GM19467 (cell line): ENCODE results near the gene ROCK2.
"Not testable (repeated sequence)": the region's sequence is repeated elsewhere in the genome, so short reads cannot be mapped to it uniquely, and the experiment has no call there.

Source experiments
- ATAC-seq: cut with Tn5 transposase; IDR thresholded peaks from one replicate; pipeline ENCODE4 v1.9.1; 2021; ENCODE audit warnings: mild to moderate bottlenecking, moderate library complexity; ENCODE audit not compliant: unreplicated experiment

Gene ROCK2

GRCh38 chr2:11279398-11279797 lies 65.0 kb downstream of the ROCK2 start:
- no peak for ATAC-seq

- no peak for ATAC-seq
Measured at GRCh38 chr2:11278219-11278618, 66.2 kb downstream of the ROCK2 start.

GRCh38 chr2:11275910-11276309 lies 68.5 kb downstream of the ROCK2 start:
- ATAC-seq: no peak

DNA sequence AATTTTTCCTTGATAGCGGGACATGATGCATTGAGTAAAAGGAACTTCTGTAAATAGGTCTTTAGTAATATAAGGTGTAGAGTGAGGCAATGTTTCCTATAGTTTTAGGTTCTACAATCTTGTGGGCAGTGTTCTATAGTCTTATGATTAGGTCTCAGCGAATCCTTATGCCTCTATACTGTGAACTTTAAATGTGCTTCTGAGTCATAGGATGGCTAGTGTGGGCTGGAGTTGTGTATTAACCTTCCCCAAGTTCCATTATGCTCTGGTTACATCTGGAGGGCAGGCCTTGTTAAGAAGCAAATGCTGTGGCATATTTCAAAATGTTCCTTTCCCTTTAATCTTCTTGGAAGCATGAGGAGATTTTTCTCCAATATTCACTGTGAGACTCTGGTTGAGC lies 73.5 kb downstream of the ROCK2 start:
- ATAC-seq: no peak

- ATAC-seq: no peak
Measured at GRCh38 chr2:11267931-11268330, 76.5 kb downstream of the ROCK2 start.

DNA sequence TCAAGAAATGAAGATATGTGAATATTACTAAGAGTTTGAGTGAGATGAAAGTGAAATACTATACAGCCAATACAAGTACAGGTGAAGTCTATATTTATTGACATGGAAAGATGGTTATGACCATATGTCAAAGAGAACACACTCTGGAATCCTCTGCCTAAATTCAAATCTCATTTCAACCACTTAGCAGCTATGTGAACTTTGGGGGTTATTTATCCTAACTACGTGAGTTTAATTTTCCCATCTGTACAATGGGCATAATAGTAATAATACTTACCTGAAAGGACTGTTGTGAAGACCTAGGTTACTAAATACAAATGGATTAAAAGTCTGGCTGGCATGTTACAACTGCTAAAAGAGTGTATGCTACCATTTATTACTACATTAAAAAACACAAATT lies 79.6 kb downstream of the ROCK2 start:
- no peak for ATAC-seq

DNA sequence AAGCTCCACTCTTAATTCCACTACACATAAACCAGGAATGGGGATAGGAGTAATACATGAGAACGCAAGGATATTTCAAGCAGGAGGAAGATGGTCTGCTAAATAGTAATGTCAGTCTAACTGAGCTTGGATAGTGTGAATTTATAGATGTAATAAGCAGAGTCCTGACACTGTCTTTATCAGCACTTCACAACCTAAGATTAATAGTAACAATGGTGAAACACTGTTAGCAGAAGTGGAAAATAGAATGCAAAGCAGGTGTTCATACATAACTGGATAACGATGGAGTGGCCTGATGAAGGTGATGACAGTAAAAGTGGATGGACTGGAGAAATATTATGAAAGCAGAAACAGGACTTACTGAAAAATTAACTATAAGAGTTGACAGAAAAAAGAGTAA lies 80.4 kb downstream of the ROCK2 start:
- no peak for ATAC-seq

DNA sequence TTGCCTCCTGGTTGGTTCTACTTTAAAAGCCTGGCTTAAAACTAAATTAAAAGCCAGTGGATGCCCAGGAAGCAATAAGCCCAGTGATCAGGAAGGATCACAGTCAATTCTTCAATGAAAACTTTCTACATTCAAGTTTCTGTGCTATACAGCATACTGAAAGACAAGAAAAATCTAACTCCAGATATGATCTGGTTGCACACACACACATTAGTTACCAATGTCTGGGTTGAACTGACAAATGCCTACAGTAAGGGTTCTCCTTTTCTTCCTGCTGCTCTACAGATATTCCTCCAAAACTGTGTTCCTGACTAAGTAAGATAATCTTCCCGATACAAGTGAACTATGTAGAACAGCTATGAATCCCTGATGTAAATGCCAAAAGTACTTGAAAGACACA lies 81.3 kb downstream of the ROCK2 start:
- no peak for ATAC-seq

DNA sequence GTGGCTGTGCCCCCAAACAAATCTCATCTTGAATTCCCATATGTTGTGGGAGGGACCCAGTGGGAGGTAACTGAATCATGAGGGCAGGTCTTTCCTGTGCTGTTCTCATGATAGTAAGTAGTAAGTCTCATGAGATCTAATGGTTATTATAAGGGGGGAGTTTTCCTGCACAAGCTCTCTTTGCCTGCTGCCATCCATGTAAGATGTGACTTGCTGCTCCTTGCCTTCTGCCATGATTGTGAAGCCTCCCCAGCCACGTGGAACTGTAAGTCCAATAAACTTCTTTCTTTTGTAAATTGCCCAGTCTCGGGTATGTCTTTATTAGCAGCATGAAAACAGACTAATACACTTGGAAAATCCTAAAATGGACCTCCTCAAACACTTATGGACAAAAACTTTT lies 82.0 kb downstream of the ROCK2 start:
- ATAC-seq: not testable (repeated sequence)

DNA sequence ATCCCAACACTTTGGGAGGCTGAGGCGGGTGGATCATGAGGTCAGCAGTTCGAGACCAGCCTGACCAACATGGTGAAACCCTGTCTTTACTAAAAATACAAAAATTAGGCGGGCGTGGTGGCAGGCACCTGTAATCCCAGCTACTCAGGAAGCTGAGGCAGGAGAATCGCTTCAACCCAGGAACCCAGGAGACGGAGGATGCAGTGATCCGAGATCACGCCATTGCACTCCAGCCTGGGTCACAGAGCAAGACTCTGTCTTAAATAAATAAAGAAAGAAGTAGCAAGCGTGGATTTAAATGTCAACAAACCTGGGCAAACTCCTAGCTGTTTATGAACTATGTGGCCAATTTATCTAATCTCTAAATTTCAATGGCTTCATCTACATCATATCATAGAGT lies 82.9 kb downstream of the ROCK2 start:
- ATAC-seq: not testable (repeated sequence)

- ATAC-seq: no peak
Measured at GRCh38 chr2:11260979-11261378, 83.5 kb downstream of the ROCK2 start.

- ATAC-seq: no peak
Measured at GRCh38 chr2:11257964-11258363, 86.5 kb downstream of the ROCK2 start.

- no peak for ATAC-seq
Measured at GRCh38 chr2:11257078-11257477, 87.4 kb downstream of the ROCK2 start.

DNA sequence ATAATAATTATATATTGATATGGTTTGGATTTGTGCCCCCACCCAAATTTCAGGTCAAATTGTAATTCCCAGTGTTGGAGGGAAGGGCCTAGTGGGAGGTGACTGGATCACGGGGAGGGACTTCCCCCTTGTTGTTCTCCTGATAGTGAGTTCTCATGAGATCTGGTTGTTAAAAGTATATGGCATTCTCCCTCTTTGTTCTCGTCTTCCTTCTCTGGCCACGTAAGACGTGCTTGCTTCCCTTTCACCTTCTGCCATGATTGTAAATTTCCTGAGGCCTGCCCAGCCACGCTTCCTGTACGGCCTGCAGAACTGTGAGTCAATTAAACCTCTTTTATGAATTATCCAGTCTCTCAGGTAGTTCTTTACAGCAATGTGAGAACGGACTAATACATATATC lies 88.3 kb downstream of the ROCK2 start:
- no peak for ATAC-seq

DNA sequence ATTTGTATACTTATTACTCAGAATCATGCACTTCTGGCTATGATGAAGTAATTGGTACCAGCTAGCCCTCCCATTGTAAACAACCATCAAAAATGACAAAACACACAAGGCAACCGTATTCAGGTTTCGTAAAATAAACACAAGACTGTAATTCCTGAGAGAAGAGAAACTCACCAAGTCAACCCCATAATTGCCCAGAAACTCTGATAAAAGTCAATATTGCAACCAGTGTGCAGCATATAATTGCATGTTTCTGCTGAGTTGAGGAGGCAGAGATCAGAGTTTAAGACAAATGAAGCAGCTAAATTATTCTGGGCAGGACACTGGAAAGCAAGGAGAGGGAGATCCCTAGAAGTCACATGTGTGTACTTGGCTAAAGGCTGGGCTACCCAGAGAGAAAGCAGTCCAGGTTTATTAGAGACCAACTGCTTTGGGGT lies 90.3 kb downstream of the ROCK2 start:
- no peak for ATAC-seq

- not testable (repeated sequence) for ATAC-seq
Measured at GRCh38 chr2:11252458-11252857, 92.0 kb downstream of the ROCK2 start.

DNA sequence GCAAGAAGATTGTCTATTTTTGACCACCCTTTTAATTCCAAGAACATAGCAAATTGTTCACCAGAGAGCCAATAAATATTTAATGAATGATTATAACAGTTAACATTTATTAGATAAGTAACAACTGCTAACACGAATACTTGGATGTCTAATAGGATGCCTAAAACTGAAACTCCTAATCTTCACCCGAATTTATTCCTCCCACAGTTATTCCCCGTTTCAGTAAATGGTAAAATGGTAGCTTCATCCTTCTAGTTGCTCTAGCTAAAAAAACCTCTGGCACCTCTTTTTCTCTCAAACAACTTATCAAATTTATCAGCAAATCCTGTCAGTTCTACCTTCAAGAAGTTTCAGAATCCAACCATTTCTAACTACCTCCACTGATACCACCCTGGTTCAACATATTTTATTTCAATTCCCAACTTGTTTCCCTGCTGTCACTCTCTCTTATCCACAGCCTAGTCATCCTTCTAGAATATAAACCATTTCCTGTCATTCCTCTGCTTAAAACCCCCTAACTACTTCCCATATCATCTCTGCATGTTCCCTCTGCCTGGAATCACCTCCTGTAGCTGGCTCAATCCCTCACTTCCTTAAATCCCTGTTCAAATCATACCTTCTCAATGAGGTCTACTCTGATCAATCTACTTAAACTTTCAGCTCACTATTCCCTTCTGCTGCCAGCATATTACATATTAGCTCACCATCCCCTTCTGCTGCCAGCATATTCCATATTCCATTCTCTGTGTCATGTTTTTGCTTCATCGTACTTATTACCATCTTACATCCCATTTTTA lies 93.8 kb downstream of the ROCK2 start:
- ATAC-seq: no peak

- ATAC-seq: no peak
Measured at GRCh38 chr2:11245322-11245721, 99.1 kb downstream of the ROCK2 start.

GRCh38 chr2:11244091-11244826 lies 100.2 kb downstream of the ROCK2 start:
- no peak for ATAC-seq

DNA sequence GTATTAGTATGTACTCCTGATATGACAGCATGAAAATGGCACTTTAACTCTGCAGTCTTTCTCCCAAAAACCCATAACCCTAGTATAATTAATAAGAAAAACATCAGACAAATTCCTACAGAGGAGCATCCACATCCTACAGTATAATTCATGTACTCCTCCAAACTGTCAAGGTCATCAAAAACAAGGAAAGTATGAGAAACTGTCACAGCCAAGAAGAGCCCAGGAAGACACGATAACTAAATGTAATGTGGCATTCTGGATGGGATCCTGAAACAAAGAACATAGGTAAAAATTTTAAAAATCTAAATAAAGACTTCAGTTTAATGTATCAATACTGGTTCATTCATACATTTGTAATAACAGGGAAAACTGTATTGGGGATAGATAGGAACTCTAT lies 100.9 kb downstream of the ROCK2 start:
- ATAC-seq: no peak

- no peak for ATAC-seq
Measured at GRCh38 chr2:11242542-11243174, 101.8 kb downstream of the ROCK2 start.
